NCI-H1092 (cell line): ENCODE measurements around the gene KCNN3.

Source experiments
- DNase-seq: peaks from one replicate; lab custom pipeline; 2025; lab: John Stamatoyannopoulos, UW

Gene KCNN3

DNA sequence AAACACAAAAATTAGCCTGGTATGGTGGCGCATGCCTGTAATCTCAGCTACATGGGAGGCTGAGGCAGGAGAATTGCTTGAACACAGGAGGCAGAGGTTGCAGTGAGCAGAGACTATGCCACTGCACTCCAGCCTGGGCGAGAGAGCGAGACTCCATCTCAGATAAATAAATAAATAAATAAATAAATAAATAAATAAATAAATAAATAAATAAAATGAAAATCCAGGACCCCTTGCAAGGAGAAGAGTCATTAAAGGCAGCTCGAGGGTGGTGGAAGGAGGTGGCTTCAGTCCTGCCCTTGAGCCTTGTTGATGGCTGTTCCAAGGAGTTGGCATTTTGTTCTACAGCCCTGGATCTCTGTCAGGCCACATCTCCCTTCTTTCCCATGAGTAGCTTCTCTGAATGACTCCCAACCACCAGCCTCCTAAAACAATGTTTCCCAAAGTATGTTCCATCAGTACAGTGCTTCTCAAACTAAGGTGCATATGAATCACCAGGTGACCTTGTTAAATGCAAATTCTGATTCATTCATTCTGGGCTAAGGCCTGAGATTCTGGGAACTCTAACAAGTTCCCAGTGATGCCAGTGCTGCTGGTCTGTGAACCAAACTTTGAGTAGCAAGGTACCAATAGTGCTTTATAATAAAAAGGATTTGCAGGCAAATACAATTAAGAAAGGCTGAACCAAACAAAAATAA, 99.0 kb downstream of the KCNN3 start:
- no peak for DNase-seq

DNA sequence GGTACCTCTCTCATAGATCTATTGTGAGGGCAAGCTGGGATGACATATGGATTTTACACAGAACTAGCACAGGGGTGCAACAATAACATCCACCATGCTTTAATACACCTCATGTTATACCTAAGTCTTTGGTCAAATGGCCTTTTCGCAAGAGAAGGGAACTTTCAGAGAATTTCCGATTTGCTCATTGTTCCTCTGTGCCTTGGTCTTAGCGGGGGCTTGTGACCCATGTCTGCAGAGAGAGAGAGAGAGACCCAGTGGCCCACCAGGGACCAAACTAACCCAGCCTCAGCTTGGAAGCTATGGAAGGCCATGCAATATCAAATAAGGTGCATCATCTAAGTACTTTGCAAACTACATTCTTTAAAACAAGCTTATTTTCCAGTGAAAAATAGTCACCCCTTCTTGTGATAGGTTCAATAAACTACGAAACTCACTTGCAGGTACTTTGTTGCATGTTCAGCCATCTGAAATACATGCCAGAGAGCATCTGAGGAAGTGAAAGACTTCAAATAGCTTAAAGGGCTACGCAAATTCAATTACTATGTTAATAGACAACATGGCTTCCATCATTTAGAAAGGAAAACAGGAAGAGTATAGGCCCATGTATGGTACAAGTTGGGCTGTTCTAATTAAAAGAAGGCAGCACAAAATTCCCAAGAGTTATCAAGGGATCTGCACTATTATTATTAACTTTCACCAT, 100.7 kb downstream of the KCNN3 start:
- no peak for DNase-seq

DNA sequence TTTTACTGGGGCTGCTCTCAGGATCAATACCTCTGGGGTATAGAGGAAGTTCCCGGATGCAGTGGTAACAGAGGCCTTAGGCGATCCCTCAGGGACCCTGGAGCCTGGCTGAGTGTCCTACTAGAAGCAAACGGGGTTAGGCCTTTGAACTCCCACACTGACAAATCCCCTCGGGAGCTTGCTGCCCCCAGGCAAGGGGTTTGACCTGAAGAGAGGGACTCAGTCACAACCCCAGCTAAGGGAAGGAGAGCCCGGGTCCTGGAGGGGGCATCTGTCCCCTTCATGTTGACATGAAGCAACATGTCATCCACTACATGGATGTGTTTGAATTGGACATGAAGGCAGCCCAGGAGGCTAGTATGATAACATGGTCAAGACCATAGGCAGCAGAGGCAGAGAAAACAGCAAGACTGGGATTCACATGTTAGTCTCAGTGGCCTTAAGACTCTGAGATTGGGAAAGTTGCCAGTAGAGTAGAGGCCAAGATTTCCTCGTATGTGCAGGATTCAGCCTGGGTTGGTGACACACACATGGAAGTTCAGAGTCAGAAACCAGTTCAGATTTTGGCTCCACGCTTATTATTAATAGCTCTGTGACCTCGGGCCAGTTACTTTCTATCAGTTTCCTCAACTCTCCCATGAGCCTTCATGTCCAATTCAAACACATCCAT, 101.5 kb downstream of the KCNN3 start:
- DNase-seq: no peak

DNA sequence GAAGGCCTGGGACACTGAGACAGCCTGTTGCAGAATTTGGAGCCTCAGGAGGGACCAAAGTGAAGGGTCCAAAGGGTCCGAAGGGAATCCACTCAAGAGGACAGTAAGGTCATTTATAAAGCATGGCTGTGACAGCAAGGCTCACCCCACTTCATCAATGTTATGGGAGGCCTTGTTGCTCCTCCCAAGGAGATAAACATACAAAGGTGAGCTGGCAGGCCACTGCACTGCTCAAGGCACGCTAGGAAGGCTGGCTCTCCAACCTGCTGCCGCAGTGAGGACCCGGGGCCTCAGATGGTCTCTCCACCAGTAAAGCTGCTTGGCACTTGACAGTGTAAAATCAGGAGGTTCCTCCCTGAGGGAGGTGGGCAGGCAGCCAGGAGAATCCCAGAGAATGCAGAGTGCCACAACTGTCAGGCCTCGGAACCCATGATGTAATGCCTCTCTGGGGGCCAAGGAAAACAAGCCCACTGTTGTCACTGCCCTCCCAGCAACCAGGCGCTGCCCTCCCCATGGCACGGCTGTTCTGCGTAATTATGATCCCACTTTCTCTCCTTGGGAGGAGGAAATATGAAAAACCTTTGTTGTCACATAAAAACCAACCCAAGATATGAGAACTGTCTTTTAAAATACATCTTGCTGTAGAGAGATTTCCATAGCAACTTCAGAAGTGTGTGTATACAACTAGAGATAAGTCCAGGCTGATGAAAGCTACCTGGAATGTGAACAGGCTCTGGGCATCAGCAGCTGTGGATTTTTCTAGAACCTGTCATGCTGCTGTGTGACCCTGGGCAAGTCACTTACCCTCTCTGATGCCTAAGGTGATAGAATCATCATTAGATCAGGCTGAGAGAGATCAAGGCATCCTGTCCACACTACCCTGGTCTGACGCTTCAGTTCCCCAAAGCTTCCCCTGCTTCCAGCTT, 102.5 kb downstream of the KCNN3 start:
- peak; percentile 43 for DNase-seq

DNA sequence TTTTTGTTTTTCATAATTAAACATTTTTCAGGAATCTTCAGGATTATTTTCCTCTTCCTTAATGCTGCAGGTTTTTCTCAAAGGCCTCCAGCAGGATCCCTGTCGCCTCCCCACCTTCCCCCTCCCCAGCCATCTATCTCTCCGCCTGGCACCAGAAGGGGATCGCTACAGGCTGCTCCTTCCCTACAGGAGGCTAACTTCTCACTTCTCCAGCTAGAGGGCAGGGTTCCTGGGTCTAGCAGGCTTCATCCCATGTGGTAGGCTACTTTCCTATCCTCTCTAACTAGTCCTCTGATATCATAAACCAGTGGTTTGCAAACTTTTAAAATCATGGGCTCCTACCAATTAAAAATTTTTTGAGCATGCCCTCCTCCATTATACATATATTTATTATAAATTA, 104.1 kb downstream of the KCNN3 start:
- DNase-seq: peak; percentile 6

DNA sequence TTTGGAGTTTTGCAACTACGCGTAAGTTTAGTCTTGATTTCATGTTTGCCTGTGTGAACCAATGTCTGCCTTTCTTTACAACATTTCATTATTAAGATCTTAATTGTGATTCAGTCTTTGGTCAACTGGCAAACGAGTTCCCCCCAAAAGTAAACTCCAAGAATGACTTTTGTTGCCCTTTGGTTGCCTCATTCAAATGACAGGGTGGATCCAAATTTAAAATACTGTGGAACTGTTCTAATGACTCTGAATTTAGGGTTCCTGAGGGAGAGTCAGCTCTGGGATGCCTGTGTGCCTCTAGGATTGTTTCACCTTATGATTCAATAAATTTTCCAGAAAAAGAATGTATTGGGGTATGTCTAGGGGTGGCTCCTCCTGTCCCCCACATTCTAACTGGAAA, 105.3 kb downstream of the KCNN3 start:
- no peak for DNase-seq

DNA sequence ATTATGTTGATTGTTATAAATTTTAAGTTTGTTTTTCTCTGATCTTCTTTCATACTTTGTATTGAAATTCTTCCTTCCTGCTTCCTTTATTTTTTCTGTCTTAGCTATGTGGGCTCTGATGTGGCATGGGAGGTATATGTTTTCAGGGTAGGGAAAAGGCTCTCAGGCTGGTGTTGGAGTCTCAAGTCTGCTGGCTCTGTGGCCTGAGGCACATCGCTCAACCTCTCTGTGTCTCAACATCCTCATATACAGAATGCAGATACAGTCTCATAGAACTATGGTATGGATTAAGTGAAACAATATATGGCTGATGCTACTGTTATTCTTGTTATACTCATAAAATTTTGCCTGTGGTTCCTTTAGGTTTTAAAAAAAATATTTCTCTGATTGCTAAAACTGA, 105.9 kb downstream of the KCNN3 start:
- no peak for DNase-seq

DNA sequence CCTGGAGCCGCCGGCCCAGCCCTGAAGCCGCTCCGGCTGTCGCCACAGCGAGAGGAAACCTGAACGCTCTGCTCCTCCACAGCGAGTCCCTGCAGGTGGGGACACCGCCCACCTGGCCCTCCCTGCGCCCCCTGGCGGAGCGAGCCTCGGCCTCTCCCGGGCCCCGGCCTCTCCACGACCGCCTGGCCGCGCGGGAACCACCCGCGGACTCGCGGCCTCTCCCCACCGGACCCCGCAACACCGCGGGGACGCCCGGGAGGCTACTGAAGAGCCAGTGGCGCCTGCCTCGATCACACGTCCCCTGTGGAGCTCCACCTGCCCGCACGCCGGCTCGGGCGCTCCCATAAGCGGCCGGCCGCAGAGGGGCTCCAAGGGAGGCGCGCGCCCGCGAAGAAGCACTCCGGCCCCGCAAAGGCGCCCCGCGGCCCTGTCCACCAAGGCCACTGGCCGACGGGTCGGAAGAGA, 109.6 kb downstream of the KCNN3 start:
- peak; percentile 73 for DNase-seq

DNA sequence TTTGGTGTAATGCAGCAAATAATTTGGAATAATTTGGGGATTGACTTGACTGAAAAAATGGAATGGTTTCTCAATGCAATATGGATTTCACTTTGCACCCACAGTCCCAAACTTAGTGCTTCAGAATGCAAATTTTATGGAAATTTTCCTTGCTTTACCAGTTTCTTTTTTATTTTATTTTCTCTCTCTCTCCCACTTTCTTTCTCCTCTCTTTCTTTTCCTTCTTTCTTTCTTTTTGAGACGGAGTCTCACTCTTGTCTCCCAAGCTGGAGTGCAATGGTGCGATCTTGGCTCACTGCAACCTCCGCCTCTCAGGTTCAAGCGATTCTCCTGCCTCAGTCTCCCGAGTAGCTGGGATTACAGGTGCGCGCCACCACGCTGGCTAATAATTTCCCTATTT, 110.3 kb downstream of the KCNN3 start:
- no peak for DNase-seq

DNA sequence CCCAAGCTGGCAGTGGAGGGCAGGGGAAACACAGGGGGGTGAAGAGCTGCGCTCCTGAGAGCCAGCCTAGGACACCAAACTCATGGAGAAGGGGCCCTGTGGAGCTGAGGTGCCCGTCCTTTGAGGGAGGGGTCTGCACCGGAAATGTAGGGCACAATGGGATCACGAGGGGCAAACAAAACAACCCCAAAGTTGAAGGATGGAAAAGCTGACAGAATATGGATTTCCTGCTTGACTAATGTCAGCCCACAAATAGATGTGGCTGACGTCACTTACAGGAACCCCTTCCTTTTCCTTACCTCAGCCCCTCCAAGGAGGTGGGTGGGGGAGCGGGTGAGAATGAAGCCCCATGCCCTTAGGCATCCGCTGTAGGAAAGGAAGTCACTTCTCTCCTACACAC, 110.9 kb downstream of the KCNN3 start:
- no peak for DNase-seq

DNA sequence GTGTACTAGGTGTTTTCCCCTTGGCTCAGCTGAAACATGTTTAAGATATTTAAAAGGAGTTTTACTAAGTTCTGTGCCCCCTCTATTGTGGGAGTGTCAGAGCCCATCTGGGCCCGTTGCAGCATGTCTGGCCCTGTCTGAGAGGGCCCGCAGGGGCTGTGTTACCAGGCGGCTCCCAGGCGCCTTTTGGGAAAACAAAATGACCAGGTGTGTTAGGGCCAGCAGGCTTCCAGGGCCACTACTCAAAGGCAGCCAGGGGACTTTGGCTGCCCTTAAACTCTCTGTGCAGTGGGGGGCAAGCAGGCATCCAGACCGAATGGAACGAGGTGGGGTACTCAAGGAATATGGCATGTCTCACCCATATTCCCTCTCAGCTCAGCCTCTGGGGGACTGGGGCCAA, 111.7 kb downstream of the KCNN3 start:
- DNase-seq: no peak

DNA sequence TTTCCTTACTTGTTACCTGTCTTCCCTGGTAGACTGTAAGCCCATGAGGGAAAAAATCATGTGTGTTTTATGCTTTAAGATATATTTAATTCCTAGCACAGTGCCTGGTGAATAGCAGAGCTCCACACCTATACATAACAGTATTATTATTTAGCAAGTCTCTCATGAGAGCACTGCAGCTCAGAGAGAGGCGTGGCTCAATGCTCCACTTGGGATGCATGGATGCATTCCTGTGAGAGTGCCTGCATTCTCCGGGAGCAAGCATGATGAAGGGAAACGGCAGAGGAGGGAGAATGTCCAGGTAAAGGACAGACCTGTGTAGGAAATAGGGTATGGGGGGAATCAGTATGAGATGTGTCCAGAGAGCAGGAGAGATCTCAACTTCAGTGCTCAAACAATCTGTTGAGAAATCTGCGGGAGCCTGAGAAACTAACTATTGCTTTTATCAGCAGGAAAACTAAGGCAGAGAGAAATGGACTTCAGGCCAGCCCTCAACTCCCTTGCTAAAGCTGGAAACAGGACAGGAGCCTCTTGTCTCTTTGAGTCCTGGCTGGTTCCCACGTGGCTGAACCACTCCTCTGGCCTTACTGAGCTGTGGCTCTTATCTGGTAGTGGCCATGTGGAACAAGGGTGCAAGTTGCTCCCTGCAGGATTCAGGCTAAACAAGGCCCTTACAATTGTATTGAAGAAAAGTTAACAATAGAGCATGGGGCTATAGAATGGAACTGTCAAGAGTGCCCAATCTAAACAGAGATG, 113.1 kb downstream of the KCNN3 start:
- DNase-seq: no peak

DNA sequence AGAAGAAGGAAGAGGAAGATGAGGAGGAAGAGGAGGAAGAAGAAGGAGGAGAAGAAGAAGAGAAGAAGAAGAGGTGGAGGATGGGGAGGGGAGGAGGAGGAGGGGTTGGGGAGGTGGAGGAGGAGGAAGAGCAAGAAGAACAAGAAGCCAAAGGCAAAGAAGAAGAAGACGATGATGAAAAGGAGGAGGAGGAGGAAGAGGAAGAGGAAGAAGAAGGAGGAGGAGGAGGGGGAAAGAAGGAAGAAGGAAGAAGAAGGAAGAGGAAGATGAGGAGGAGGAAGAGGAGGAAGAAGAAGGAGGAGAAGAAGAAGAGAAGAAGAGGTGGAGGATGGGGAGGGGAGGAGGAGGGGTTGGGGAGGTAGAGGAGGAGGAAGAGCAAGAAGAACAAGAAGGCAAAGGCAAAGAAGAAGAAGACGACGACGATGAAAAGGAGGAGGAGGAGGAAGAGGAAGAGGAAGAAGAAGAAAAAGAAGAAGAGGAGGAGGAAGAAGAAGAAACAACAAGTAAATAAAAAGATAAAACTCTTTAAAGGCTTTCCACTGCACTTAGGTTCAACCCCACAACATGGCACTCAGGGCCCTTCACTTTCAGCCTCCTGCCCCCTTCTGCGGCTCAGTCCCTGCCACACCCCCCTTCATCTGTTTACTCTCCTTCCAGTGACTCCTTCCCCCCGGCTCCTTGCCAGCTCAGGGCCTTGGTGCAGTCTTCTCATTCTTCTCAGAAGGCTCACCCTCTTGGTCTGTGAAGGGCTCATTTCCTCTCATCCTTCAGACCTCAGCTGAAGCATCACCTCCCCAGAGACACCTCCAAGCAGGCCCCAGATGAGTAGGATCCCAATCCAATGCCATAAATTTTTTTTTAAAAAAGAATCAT, 114.0 kb downstream of the KCNN3 start:
- no peak for DNase-seq

DNA sequence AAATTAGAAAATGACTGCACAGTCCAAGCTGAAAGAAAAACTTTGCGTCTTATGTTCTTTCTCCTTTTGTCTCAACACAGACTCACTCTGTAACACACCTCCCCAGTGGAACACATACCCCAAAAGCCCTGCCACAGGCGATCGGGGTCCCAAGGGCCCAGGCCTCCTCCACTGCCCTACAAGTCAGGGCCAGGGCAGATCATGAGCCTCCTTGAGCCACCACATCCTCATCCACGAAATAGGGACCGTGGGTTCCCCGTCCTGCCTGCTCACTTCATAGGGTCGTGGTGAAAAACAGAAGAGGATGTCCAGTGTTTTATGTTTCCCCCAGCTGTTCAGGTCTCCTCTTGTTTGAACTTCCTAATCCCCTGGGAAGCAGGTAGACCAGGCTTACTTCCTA, 116.7 kb downstream of the KCNN3 start:
- no peak for DNase-seq

DNA sequence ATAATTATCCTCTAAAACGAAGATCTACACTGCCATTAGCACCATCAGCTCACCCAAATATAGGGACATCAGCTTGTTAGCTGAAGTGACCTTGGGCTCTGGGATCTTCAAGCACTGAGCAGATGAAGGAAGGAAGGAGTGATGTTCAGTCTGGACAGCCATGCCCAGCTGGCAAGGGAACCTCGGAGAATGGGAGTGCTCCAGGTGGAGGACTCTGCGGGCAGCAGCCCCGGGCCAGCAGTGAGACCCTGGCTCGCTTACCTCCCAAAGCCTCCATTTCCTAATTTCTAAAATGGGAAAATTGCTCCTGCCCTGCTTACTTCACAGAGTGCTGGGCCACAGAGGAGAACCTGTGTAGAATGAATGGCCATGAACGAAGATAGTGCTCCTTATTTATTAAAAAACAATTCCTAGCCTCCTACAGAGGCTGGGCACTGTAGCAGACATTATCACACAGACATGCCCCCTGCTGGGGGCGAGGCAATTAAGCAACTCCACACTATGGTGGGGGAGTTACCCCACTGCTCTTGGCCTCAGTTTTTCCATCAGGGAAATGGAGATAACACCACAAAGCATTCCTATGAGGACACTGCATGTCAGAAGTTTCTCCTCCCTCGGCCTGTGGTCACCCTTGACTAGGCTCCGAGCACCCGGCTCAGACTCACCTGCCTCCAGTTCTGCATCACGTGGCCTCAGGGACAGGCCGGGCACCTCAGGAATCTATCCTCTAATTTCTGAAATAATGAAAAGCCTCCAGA, 117.6 kb downstream of the KCNN3 start:
- no peak for DNase-seq

DNA sequence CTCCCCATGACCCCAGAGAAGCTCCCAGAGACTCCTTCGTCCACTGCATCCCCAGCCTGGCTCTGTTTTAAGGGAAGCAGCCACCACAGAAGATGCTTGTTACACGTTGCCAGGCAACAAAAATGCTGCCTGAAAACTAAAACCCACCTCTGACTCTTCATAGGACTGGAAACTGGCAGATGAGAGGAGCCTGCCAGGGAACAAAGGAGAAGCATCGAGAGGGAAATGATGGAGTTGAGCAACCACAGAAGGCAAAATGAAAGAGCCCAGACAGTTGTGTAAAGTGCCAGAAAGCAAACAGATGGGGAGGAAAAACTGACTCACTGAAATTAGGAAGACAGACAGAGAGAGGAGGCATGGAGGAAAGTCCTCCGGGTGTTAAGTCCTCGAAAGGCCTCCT, 118.4 kb downstream of the KCNN3 start:
- DNase-seq: peak; percentile 31

DNA sequence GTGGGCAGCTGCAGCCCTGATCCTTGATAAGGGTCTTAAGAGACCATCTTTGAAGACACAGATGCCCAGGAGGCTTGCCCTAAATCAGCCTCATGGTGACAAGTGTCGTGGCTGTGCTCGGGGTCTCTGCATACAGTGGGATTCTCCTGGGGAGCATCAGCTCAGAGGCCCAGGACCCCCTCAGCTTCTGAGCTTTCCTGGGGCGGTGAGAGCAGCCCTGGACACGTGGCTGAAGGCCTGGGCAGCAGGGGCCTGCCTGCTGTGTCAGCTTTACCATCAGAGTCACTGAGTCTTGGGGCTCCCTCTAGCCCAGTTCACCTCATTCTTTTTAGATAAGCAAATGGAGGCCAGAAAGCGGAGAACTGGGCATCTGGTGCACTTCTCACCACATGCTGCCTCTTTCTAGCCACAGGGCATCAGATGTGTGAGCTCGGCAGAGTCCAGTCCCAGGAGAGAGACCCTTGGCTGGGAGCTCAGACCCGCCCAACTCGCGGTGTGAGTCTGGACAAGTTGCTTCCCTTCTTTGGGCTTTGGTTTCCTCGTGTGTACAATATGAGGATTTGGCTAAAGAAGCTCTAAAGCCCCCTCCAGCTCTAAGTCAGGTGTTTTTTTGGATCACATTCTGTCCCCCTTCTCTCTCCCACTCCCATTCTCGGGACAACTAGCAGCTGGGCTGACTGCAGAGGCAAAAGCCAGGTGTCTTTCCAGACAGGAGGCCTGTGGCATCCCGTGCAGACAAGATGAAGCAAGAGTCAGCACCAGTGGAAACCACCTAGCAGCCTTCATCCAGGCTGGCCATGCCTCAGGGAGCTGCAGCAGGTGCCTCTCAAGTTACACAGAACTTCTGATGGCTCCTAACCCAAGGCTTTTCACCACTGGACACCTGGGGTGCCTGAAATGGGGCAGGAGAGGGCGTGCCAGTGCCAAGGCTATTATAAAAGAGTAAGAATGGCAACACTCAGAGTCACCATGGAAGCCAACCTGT, 119.1 kb downstream of the KCNN3 start:
- DNase-seq: no peak

DNA sequence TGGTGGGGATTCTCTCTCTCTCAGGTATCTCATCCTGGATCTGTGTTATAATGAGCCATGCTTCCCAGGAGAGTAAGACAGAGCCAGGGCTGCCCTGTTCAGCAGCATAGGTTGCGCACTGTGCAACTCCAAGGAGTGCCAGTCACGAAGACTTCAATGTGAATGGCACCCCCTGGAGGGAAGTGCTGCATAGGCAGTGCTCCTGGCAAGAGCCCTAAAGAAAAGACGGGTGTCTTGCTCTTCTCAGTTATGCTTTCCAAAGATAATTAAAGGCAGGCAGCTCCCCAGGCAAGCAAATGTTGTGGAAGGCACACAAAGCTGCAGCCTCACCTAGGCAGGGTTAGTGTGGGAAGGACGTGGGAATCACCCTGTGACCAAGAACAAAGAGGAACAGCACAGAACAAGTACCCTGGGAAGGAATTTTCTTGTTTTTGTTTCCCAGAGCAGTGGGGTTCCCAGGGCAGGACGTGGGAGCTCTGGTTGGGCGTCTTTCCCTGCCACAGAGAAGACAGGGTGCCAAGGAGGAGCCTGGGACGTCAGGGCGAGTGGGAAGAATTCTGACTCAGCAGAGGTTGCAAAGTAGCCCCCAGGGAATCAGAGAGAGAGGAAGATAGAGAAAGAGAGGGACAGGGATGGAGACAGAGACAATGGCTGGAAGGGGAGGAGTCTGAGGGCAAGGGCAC, 120.9 kb downstream of the KCNN3 start:
- no peak for DNase-seq
